Keratinocyte (primary cell): ENCODE data around the gene HEG1.

Experiments
- CTCF ChIP-seq, 3 experiments: IDR thresholded peaks in 1 of 3; conservative IDR thresholded peaks in 1 of 3; optimal IDR thresholded peaks in 1 of 3; 2 replicates in 2 of 3; 3 replicates in 1 of 3; pipeline versions ENCODE3 to v1.5.1; 2011; ENCODE audit warnings: low read length in 3 of 3, mild to moderate bottlenecking in 3 of 3, moderate library complexity in 2 of 3, control low read depth in 1 of 3, inconsistent platforms in 1 of 3; ENCODE audit not compliant: insufficient read depth in 2 of 3; ENCODE audit errors: extremely low read depth in 1 of 3
- EZH2 ChIP-seq: IDR thresholded peaks from one replicate; pipeline ENCODE4 v1.6.1; 2012; ENCODE audit warnings: inconsistent platforms, mild to moderate bottlenecking, low read length, moderate library complexity

GRCh38 chr3:125072301-125072700 is 16.5 kb upstream of the HEG1 start:
- TF ChIP-seq CTCF (optimal IDR thresholded peaks at IDR 0.05 in 1 of 3, IDR thresholded peaks at IDR 0.05 in 1 of 3, conservative IDR thresholded peaks at IDR 0.05 in 1 of 3; ENCODE audit: extremely low read depth in 1 of 3, insufficient read depth in 2 of 3, low read length in 3 of 3) = no peak
- TF ChIP-seq EZH2 = no peak
